ENCODE results near the gene CDKAL1.

- no peak for TF ChIP-seq CTCF (conservative IDR thresholded peaks at IDR 0.05)
- no peak for TF ChIP-seq EZH2 (IDR thresholded peaks at IDR 0.05; ENCODE audit: low read depth)
Observed at GRCh38 chr6:21123507-21124436, 589.5 kb downstream of the CDKAL1 start.
